HG02970 (cell line): ENCODE results near the gene TRANK1.
A peak's percentile ranks its signal among the peaks of the same experiment; 100 is the strongest.
"Not testable (repeated sequence)": the region's sequence is repeated elsewhere in the genome, so short reads cannot be mapped to it uniquely, and the experiment has no call there.

Source experiments
- ATAC-seq: cut with Tn5 transposase; IDR thresholded peaks from one replicate; pipeline ENCODE4 v1.9.1; 2021; ENCODE audit warnings: mild to moderate bottlenecking, moderate library complexity, moderate number of reproducible peaks; ENCODE audit not compliant: unreplicated experiment, low FRiP score

TRANK1 gene

DNA sequence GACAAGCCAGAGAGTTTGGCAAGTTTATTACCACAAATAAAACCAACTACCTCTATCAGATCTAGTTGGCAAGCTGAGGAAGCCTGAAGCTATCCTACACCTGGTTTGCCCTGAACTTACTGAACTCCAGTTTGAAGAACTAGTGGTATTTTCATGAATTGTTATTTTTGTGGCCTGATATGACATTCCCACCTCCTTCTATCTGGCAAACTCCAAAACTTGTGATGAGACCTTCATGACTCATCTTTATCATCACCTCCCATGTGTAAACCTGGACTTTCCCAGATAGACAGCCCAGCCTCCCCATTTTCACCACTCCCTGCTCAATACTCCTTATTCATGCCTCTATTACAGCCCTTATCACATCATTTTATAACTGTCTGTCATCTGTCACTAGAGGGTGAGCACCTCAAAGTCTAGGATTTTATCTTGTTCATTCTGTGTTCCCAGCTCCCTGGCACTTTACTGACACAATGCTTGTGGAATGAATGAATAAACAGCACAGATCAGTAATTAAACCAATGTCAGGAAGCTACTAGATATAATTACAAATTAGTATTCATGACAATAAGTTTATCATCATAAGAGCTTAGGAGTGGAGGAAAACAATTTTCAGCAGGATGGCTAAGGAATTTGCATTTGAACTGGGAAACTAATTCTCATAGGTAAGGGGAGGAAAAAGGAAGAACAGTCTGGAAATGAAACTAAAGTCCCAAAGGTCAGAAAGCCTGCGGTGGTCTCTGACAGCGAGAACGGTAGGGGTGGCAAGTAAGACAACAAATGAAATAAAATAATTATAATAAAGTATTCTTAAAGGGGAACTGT, 13.2 kb upstream of the TRANK1 start:
- ATAC-seq, result no peak

DNA sequence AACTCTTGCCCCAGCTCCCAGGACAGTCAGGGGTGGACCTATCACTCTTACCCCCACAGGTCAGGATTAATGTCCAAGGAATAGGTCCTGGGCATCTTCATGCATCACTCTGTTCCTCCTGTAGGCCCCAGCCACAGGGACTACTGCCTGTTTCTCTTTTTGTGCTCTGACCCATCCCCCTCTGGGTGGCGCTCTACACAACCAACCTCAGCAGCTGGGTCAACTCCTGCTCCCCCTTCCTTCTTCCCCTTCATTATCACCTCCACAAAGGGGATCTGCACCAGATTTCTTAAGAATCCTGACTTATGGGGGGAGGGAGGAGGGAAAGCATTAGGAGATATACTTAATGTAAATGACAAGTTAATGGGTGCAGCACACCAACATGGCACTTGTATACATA, 12.2 kb upstream of the TRANK1 start:
- no peak for ATAC-seq

DNA sequence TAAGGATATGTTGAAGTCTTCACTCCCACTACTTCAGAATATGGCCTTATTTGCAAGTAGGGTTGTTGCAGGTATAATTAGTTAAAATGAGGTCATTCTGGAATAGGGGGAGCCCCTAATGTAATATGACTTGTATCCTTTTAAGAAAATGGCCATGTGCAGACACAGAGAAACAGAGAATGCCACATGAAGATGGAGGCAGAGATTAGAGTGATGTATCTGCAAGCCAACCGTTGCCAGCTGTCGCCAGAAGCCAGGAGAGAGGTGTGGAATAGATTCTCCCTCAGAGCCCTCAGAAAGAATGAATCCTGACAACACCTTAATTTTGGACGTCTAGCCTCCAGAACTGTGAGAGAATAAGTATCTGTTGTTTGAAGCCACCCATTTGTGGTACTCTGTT, 11.3 kb upstream of the TRANK1 start:
- ATAC-seq, result no peak

DNA sequence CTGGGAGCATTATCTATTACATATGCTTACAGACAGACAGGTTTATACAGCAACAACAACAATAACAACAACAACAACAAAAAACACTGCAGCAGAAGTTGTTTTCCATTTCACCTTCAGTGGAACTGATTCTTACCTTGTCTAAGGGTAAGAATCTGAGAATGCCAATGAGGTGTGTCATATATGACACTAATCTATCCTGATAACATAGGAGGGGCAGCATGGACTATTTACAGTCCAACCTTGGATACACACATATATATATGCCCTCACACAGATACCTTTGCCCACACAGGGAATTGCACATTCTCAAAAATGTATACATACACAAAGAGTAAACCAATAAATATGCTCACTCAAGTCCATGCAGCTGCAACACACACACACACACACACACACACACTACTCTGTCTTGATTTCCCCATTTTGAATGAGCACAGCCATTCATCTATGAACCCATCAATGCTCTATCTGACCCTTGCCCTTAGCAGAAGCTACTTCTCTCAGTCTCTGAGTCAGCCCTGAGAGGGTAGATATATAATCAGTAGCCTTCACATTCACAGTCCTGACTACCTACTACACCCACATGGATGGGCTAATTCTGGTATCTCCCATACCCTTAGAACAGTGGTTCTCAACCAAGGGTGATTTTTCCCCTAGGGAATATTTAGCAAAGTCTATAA, 9.7 kb upstream of the TRANK1 start:
- ATAC-seq, result no peak

DNA sequence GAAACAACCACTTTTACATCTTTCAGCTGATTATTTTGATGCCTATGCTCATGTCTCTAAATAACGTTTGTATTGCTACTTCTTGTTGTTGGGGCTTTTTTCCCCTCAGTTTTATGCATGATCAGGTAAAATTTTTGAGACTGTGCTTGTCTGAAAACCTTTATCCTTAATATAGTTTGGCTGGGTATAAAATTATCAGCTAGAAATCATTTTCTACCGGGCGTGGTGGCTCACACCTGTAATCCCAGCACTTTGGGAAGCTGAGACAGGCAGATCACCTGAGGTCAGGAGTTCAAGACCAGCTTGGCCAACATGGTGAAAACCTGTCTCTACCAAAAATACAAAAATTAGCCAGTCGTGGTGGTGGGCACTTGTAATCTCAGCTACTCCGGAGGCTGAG, 3.0 kb upstream of the TRANK1 start:
- not testable (repeated sequence) for ATAC-seq

DNA sequence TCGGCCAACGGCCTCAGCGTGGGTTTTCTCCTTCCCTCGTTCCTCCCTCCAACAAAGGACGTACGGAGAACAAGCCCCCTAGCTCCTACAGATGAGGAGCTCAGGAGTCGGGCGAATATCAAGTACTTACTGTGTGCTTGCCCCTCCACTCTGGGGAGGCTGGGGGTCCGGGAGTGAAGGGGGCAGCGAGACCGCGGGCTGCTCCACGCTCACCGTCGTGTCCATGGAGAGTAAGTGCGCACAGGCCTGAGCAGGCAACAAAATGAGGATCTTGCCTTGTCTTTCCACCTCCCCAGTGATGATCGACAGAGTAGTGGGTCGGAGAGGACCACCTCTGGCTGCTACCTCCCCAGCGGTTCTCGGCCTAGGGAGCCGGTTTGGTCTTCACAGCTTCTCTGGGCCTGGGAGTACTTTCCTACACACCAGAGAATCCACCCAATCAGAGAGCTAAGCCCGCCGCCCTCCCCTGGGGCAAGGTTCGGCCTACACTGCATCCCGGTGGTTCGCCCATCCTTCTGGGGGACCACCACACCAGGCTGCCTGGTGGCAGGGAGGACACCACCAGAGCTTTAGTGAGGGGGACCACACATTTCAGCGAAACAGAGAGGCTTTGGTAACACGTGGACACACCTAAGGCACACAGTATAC, 603 bp upstream of the TRANK1 start:
- ATAC-seq, result no peak

DNA sequence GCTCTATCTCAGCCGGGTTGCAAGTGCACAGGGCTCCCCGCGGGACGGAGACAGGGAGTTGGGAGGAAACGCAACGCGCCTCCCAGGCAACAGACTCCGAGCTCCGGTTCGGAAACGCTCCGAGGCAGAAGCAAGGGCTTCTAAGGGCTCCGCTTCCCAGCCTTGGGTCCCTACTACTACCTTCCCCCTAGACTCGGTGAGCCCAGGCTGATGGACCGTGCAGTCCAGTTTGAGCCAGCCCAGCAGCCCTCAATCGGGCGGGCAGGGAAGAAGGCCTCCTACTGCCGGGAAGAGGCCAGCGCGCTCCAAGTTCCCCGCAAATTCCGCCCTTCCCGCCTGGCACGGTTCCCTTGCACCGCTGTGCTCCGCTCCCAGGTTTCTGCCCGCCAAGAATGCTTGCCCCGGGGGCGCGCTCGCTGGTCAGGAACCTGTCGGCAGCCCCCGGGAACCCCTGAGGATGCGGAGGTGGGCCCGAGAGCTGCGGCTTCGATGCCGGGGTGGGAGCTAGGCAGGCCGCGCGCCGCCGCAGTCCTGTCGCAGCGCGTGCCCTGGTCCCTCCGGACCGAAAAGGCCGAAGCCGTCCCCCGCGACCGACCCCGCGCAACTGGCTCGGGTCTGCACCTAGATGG, 728 bp downstream of the TRANK1 start:
- ATAC-seq, result peak; percentile 44

DNA sequence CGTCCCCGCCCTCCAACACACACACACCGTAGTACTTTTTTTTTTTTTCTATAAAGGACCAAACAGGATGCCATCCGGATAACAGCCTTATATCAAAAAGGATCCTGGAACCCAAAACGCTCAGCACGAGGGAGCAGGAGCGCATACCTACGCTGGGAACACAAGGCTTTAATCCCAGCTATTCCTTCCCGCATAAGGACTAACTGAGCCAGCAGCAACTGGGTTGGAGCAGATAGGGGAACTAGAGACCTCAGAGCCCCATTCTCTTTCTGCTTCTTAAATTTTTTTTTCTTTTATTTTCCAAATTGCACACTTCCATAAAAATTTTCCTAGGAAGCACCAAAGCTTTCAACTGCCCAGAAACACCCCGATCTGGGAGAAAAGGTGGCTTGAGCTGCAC, 1.3 kb downstream of the TRANK1 start:
- no peak for ATAC-seq

DNA sequence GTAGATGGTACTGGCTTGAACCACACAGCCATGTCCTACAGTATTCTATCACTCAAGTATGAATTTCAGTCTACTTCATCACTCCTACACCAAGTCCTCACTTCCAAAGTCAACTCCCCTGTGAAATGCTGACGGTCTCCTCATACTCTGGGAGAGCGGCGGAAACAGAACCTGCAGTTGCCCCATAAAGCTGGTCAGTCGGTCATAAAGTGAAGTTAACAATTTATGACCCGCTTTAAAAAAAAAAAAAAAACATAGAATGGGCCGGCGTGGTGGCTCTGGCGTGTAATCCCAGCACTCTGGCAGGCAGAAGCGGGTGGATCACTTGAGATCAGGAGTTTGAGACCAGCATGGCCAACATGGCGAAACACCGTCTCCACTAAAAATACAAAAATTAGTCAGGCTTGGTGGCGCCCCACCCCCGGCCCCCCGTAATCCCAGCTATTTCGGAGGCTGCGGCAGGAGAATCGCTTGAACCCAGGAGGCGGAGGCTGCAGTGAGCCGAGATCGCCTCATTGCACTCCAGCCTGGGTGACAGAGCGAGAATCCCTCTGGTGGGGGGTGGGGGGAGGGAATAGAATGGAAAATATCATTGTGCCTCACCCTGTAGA, 2.1 kb downstream of the TRANK1 start:
- no peak for ATAC-seq

DNA sequence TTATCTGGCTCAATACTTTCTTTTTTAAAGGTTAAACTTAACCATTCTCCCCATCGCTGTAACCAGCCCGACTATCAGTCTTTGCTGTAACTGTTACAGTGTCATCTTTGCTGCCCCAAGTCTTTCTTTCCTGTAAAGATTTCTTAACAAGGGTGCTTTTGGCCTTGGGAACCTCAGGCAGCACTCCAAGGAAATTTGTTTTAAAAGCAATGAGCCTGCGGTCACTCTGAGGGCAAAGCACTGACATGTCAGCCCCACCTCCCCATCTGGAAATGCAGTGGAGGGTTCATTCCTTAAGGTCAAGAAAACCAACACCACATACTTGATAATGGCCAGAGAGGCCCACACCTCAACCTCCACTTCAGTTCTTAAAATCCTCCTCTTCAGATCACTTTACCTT, 3.2 kb downstream of the TRANK1 start:
- no peak for ATAC-seq

DNA sequence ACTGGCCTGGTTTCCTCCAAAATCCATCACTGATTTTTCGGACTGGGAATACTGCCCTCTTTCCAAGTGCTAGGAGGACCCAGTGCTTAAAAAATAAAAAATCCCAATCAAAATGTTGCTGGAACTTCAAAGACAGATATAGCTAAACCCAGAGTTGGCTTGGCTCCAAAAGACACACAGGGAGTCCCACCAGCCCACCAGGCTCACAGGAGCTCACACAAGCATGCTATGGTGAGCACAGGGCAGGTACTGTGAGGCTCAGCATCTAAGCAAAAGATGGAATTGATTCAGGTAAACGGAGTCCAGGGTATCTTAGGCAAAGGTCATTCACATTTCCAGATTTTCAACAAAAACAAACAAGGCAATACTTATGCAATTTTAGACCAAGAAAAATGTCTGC, 3.7 kb downstream of the TRANK1 start:
- no peak for ATAC-seq

DNA sequence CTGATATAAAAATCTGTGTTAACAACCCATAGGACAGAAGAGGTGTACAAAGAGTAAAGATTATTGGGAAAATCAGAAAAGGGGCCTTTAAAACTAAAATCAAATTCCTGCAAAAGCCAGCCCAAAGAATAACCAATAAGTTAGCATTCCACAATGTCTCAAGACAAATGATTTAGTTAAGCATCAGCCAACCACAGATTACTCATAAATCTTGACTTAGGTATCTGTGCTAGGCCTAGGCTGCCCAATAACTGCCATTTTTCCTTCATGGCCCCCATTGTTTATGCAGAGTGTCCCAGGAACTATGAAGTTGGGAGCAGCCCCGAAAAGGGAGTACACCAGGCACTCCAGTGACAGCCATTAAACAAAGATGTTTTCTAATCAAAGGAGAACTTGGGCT, 7.4 kb downstream of the TRANK1 start:
- no peak for ATAC-seq

DNA sequence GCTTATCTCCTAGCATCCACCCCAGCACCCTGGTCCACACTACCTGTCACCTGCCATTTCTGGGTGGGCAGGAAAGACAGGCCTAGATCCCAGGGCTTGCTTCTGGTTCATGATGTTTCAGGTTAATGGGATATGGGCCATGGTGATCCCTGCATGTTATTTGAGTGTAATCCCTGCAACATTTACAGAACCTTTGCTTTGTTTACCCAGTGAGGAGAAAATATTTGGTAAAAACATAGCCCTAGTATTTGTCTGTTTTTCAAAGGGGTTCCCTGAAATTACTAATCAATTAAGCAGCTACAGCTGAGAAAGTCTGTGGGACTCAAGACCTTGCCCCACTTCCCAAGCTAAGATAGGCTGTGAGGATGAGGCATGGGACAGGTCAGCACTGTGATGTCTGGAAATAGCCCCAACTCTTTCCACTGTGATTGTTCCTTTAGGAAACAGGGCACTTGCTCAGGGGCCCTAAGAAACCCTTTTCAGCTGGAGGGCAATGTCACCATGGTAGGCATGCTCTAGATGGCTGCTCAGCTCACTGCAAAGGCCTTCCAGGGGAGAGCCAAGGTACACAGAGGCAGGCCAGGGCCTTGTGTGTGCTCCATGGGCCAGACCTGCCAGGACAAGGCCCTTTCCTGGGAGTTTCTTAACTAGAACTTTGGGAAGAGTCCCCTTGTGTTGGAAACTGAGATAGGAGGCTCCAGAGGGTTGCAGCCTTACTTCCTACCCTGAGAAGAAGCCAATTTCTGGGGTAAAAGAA, 11.1 kb downstream of the TRANK1 start:
- no peak for ATAC-seq

DNA sequence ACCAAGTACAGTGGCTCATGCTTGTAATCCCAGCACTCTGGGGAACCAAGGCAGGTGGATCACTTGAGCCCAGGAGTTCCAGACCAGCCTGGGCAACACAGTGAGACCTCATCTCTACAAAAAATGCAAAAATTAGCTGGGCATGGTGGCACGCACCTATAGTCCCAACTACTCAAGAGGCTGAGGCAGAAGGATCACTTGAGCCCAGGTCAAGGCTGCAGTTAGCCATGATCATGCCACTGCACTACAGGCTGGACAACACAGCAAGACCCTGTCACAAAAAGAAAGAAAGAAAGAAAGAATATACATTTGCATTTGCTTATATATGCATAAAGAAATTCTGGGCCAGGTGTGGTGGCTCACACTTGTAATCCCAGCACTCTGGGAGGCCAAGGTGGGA, 13.4 kb downstream of the TRANK1 start:
- ATAC-seq, result not testable (repeated sequence)

DNA sequence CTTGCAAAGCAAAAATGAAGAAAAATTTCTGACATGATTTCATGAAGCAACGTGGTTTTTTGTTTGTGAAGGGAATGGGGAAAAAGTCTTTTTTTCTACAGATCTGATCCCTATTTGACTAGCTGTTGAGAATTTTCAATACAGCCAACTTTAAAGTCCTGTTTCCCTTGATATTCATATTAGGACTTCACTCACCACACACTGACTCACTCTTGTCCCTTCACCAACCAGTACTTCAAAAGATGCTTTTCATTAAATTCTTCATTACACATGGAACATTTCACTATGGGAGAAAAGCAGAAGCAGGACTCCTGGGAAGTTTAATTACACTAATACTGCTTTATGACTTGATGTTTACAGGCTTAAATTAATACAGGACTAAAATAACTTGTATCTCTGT, 16.6 kb downstream of the TRANK1 start:
- ATAC-seq, result no peak

DNA sequence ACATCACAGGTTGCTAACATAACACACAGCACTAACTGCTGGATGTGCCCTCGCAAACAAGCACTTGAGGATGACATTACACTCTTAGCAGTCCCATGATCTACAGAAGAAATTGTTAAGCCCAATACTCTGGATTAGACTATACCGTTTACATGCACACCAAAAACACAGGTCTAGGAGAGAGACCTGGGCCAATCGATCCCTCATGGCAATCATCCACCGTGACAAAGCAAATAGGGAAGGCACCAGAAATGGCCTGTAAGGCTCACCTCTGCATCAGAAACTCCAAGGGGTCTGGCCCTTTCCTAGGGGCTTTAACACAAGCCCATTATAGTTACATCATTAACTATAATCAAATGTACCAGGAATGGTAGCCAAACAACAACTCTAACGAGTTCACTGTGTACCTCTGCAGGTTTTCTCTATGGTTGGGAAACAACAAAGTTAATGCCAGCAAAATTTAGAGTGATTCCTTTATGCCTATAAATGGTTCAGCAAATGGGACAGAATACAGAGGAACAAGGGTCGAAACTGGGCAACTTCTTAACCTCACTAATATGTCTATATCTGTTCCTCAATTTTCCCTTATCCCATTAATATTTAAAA, 18.5 kb downstream of the TRANK1 start:
- ATAC-seq, result no peak

DNA sequence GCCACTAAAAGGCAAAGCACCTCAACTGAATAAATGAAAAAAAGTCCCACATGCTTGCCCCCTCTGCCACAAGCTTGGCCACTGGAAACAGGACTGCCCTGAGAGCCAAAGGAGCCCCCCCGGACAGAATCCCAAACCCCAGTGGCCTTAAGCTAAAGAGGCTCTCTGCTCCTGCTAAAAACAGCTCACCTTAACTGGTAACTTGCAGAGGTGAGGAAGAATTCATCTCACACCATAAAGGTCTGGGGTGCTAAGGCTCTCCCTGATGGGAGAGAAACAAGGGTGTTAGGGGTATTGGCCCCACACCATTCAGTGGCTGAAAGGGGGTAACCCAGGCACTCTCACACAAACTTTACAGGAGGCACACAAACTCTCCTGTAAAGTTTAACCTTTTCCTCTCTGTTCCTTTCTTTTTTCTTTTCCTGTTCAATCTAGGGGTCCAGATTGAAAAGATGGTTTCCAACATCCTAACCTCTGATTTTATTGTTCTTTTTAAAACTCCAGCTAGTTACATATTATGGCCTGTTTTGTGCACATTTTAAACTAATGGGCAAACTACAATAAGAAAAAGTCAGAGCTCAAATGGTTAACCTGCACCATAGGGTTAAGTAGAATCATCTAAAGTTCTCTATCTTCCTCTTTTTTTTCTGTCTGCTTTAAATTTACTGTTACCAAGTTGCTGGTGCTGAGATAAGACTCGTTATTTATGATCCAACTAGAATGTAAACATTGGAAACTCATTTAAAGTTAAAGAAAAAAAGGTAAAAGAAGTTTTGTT, 19.9 kb downstream of the TRANK1 start:
- no peak for ATAC-seq

DNA sequence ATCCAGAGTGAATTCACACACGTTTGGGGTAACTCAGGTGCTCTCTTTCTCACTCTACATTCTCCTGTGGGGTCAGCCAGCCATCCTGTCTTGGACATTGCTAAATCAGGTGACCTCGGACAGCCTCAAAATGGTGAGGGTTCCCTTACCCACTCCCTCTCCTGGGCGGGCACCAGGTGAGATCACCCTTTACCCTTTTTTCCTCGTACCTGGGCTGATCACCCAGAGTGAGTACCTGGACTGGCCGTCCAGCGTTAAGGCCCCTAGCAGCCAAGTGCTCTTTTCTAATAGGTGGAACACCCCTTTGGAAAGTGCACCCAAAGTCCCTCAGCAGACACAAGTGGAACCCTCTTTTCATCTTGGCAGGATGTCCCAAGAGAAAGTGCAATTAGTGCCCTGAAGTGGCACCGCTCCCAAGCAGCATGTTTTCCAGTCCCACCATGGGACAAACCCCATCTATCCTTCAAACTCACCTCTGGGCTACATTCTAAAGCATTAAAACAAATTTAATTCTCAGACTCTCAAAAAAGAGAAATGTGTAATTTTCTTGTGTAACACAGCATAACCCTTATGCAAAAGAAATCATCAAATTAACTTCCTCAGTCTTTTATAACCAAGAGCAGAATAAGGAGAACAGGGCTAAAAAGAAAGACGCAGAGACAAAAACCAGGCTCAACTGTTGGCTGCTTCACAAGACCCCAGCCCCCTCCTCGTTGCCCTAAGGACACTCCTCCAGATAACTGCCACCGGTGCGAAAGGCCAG, 20.7 kb downstream of the TRANK1 start:
- ATAC-seq, result no peak
